Glomerular visceral epithelial cell (primary cell): ENCODE data around the gene STAT3.
A peak's percentile ranks its signal among the peaks of the same experiment; 100 is the strongest.
"Not testable (repeated sequence)": the region's sequence is repeated elsewhere in the genome, so short reads cannot be mapped to it uniquely, and the experiment has no call there.

Experiments
- DNase-seq: peaks from one replicate; pipeline ENCODE4 v3.0.0-alpha.2; 2016; ENCODE audit errors: extremely low spot score

Gene STAT3

DNA sequence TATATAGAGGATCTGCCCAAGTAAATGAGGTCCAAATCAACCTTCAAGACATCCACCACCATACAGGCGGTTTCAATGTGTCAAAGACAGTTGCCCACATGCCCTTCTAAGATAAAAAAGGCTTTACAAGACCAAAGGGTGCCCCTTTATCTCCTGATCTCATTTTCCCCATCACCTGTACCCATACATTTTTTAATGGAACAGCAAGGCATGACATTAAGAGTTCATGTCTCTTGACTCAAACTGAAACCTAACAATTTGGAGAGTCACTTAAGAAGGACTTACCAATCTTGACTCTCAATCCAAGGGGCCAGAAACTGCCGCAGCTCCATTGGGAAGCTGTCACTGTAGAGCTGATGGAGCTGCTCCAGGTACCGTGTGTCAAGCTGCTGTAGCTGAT lies 40.1 kb downstream of the STAT3 start:
- no peak for DNase-seq

DNA sequence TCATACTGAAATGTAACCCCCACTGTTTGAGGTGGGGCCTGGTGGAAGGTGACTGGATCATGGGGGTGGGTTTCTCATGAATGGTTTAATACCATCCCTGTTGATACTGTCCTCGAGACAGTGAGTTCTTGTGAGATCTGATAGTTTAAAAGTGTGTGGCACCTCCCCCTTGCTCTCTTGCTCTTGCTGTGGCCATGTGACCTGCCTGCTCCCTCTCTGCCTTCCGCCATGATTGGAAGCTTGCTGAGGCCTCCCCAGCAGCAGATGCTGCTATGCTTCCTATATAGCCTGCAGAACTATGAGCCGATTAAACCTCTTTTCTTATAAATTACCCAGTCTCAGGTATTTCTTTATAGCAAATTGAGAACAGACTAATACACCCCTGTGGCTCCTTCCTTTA lies 40.6 kb downstream of the STAT3 start:
- no peak for DNase-seq

DNA sequence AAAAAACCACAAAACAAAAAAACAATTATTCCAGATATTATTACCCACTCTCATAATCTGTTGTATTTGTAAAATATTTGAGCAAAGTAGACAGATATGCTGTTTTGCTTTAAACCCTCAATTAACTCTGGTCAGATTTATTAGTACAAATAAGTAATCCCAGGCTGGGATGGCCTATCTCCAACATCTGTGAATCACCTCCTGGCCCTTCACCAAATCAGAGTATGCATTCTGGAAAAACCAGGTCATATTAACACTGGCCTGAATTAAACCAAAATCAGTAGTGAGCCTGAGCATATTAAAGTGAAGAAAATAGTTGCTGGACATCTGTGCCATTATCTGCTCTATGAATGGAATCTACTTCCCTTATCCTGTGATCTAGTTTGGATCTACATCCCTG lies 41.0 kb downstream of the STAT3 start:
- peak; percentile 62 for DNase-seq

DNA sequence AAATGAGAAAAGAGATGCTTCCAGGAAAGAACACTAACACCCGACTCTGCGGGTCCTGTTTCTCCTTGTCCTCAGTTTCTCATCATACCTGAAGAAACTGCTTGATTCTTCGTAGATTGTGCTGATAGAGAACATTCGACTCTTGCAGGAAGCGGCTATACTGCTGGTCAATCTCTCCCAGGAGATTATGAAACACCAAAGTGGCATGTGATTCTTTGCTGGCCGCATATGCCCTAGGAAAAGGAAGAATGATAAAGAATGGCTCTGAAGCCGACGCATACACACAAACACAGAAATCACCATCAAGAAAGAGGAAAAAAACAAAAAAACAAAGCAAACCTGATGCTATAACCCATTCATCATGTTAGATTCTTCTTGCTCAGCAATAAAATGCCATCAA lies 41.8 kb downstream of the STAT3 start:
- no peak for DNase-seq

DNA sequence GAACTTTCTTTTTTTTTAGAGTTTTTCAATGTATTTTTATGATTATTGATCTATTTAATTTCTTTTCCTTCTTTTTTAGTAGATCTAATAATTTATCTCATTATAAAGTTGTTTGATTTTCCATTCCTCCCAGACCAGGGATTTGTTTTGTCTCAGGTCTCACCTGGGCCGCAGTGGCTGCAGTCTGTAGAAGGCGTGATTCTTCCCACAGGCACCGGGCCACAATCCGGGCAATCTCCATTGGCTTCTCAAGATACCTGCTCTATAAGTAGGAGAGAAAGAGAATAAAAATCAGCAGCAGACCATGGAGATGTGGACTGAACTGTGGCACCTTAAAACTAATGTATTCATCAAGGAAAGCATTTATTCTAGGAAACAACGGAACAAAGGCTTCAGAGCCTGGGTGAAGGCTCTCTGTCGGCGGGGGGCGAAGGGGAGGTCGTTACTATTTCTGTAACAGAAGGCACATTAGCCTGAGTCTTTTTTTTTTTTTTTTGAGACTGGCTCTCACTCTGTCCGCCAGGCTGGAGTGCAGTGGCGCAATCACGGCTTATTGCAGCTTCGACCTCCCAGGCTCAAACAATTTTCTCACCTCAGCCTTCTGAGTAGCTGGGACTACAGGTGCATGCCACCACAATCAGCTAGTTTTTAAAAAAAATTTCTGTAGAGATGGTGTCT lies 42.7 kb downstream of the STAT3 start:
- DNase-seq = no peak

DNA sequence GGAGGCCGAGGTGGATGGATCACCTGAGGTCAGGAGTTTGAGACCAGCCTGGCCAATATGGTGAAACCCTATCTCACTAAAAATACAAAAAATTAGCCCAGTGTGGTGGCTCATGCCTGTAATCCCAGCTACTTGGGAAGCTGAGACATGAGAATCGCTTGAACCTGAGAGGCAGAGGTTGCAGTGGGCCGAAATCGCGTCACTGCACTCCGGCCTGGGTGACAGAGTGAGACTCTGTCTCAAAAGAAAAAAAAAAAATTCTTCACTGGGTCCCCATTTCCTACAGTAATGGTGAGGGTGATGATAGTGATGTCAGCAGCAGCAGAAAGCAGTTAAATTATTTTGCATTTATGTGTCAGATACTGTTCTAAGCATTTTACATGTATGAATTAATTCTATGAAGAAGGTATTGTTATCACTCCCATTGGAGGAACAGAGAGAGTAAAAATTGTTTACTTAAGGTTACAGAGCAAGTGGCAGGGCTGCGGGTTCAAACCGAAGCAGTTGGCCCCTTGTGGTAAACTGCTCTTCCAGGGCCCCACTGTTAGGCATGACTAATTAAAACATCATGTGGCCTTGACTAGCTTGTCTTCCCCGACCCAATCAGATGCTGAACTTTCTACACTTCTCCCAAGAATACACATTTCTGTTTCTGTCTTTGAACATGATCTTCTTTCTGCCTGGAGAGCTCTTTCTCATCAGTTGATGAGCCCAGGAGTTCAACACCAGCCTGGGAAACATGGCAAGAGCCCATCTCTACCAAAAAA lies 45.8 kb downstream of the STAT3 start:
- DNase-seq = peak; percentile 30

DNA sequence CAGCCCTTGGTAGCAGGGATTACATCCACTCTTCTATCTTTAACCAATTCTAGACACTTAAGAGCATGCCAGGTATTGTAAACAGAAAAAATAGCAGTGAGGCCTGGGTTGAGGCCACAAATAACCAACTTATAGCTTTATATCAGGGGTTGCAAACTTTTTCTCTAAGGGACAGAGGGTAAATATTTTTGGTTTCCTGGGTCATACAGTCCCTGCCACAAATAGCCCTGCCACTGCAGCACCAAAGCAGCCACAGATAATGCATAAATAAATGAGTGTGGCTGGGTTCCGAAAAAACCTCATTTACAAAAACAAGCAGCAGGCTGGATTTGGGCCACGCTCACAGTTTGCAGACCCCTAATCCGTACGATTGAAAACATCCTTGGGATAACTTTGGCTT lies 46.7 kb downstream of the STAT3 start:
- no peak for DNase-seq

DNA sequence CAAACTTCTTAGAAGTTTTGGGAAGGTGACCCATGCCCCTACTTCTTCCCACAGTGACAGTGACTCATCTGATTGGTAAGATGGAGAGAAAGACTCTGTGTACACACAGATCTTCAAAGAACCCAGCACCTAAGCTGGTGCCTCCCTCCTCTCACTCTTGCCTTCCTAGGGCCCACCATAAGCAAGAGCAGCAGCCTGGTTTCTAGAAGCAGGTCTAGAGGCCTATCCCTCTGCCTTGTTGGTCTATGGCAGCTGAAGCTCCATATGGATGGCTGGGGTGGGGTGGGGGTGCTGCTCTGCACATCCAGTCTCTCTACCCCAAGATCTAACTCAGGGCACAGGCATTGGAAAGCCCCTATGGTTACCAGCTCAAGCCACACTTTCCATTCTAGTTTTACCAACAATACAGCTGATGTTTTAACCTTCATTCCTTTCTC lies 47.5 kb downstream of the STAT3 start:
- no peak for DNase-seq

DNA sequence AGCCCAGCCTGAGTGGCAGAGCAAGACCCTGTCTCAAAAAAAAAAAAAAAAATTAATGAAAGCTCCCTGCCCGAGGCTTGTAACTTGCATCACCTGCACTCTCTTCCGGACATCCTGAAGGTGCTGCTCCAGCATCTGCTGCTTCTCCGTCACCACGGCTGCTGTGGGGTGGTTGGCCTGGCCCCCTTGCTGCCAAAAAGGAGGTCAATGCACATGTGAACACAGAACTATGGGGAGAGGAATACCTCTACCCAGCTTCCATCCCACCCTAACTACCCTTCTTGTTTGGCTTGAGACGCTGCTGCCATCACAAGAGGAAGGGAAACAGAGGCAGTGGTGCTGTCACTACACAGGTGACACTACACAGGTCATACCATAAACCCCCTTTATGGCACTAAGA lies 49.0 kb downstream of the STAT3 start:
- DNase-seq = no peak

DNA sequence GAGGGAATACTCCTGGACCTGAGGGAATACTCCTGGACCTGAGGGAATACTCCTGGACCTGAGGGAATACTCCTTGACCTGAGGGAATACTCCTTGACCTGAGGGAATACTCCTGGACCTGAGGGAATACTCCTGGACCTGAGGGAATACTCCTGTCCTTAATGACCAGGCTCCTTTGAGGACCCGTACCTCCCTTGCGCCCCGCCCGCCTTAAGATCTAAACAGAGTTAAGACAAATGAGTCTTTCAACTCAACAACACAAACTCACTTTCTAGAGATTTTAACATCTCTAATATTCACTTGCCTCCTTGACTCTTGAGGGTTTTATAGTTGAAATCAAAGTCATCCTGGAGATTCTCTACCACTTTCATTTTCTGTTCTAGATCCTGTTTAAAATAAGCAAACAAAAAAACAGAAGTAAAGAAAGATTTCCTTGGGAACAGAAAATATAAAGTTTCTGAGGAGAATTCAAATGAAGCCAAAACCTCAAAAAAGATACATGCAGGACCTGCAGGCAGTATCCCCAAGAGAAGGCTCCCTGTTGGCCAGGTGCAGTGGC lies 49.7 kb downstream of the STAT3 start:
- no peak for DNase-seq

DNA sequence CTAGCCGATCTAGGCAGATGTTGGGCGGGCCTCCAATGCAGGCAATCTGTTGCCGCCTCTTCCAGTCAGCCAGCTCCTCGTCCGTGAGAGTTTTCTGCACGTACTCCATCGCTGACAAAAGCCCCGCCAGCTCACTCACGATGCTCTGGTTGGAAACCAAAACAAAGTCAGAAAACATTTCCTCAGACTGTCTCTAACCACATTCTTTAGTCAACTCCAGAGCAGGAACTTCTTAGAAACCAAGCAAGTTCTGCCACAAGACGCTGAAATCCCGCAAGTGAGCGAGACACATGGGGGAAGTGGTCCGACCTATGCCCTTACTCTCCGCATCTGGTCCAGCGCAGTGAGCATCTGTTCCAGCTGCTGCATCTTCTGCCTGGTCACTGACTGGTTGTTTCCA lies 50.8 kb downstream of the STAT3 start:
- no peak for DNase-seq

DNA sequence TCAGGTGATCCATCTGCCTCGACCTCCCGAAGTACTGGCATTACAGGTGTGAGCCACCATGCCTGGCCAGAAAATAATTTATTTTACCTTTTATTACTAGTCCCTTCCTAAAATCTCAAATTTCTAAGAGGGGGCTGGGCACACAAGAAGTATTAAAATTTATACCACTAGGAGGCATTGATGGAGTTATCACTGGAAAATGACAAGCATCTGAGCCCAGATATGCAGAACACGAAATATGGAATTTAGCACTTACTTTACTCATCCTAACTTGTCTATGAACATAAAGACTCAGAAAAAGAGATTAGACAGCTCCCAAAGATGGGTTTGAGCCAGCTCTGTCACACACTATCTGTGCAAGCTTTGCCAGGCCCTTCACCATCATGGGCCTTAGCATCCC lies 53.6 kb downstream of the STAT3 start:
- DNase-seq = no peak

DNA sequence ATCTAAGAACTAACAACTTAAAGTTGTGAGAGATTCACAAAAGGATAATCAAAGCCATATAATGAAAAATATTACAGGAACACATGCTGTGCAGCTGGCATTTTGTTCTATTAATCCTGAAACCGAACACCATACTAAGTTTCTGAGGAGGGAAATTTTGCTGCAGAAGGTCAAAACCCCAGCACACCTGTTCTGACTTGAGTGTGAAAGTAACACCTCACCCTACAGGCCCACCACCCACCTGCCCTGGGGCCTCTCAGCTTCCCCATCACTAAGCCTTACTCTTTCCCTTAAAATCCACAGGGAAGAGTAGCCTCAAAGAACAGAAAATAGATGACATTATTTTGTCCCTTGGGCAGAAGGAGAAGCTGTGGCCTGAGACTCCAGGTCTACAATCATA lies 55.2 kb downstream of the STAT3 start:
- DNase-seq = no peak

DNA sequence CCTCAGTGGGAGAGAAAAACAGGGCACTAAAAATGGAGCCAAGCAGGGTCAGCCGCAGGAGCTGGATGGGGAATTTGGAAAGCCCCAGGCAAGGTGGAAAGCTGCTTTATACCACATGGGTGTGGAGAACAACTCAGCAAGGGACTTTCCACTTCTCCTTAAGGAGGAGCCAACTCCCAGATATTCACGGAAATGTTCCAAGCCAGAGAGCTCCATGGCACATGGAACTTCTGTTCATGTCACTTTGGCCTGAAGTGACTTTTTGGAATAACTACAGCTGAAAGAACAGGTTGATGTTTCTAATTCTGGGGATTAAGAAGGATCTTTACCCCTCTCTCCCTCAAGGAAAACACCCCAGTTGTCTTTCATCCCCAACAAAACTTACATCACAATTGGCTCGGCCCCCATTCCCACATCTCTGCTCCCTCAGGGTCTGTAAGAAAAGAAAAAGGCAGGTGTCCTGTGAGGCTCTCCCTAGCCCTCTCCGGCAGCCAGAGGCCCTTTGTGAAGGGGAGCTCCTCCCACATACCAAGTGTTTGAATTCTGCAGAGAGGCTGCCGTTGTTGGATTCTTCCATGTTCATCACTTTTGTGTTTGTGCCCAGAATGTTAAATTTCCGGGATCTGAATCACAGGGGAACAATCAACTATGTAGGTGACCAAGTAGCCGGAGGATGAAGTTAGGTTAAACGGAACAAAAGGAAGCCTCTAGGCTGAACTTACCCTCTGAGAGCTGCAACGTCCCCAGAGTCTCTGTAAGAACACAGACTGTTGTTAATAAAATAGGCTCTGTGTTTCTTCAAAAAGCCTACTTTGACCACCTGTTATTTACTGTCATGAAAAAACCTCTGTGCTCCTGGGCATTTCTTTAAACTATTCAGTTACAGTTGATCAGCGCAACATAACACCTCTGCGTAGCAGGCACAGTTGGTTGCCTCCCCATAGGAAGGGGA lies 58.9 kb downstream of the STAT3 start:
- DNase-seq = peak; percentile 77

DNA sequence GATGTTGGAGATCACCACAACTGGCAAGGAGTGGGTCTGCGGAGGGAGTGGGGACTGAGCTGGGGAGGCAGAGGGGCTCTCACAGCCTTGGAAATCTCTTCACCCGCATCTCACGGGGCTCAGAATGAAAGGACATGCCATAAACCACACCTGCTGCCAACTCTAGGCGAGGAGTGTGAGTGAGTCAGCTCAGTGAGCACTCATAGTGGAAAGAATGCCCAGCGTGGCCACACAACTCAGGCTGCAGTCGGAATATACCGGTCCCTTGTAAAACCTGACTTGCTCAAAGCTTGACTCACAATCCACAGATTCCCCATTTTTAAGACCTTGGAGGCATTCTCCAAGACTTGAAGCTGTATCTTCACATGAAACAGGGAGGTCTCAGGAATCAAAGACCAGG lies 63.2 kb downstream of the STAT3 start:
- peak; percentile 83 for DNase-seq

DNA sequence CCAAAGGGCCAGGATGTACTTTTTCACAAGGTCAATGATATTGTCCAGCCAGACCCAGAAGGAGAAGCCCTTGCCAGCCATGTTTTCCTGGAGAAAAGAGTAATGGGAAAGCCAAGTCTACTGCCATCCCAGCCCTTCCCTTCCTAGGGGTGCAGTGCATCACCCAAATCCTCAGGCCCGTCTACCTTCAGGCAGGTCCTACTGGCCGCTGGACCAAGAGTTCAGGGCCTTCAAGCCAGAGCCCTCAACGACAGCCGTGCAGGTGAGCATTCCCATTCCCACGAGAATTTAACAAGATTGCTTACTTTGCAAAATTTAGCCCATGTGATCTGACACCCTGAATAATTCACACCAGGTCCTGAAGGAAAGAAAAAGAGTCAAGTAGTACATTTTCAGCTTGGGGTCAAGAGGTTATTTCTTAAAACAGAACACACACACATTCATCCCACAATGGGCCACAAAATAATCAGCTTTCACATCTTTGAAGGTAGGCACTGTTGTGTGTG lies 64.9 kb downstream of the STAT3 start:
- no peak for DNase-seq

DNA sequence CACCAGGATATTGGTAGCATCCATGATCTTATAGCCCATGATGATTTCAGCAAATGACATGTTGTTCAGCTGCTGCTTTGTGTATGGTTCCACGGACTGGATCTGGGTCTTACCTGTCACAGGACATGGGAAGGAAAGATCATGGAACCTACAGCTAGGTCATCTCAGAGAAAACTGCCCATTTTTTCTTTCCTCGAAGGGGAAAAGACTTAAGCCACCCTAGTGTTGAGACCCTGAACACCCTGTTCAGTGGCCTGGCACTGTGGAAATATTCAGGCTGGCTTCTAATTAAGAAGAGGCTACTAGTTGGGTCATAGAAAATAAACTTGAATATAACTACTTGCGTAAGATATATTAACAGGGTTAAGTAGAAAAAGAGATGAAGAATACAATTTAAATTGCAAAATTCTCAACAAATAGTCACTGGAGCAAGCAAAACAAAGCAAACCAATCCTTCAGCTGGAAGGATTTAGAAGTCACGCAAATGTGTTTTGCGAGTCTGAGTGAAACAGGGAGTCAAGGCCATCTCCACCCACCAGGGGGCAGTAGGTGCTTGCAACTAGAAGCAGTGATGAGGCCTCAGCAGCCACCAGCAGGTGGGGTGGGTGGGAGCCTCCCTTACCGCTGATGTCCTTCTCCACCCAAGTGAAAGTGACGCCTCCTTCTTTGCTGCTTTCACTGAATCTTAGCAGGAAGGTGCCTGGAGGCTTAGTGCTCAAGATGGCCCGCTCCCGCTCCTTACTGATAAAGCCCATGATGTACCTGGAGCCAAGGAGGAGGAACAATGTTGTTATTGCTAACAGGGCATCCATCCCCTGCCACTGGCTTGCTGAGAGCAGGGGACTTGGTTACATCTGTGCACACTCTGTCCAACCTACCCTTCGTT lies 65.6 kb downstream of the STAT3 start:
- DNase-seq = peak; percentile 92

DNA sequence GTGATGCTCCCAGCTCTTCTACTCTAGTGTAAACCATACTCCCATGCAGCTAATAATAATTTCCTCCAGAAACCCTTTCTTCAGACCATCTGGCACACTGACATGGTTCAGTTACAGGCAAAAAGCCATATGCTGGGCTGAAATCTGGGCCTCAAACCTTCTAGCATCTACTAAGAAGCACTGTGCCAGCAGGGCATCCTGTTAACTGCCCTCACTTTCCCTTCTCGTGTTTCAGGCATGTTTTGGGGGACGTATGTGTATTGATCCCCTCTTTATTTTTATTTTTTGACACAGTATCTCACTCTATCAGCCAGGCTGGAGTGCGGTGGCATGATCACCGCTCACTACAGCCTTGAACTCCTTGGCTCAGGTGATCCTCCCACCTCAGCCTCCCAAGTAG lies 66.7 kb downstream of the STAT3 start:
- no peak for DNase-seq

DNA sequence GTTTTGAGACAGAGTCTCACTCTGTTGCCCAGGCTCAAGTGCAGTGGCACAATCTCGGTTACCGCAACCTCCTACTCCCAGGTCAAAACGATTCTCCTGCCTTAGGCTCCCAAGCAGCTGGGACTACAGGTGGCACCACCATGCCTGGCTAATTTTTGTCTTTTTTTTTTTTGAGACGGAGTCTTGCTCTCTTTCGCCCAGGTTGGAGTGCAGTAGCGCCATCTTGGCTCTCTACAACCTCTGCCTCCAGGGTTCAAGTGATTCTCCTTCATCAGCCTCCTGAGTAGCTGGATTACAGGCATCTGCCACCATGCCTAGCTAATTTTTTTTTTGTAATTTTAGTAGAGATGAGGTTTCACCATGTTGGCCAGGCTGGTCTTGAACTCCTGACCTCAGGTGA lies 70.3 kb downstream of the STAT3 start:
- not testable (repeated sequence) for DNase-seq

DNA sequence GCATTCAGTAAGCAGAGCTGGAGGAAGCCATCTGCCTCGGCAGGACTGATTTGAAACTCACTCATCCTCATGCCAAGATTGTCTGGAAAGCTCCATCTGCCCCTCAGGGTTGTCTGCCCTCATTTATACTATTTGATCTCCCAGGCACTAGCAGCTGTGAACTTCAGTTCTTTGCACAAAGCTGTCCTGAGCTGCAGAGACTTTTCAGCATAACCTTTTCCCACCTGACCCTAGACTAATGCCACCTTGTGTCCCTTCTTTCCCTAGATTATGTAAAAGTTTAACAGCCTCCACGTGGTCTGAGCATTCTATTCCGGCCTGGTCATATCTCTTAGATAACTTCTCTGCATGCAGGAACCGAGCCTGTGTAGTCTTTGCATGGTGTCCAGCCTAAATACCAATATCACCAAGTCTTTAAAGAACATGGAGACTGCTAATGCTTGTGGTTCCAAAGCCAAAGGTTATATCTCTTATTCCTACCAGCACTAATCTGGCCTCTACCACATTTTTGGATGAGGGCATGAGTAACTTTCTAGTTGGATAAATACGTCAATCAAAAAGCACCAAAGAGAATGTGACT lies 70.9 kb downstream of the STAT3 start:
- DNase-seq = no peak

DNA sequence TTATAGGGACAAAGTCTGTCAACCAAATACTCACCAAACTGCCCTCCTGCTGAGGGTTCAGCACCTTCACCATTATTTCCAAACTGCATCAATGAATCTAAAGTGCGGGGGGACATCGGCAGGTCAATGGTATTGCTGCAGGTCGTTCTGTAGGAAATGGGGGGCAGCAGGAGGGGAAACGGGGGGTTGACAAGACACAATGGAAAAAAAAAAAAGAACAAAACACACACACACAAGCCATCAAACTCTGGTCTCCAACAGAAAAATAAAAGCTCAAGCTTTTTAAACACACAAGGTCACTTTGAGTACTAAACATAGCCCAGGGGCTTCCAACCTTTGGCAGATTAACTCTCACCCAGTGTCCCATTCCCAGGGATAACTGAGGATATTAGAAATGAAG lies 71.5 kb downstream of the STAT3 start:
- DNase-seq = no peak
